ENCODE measurements around the gene TNNT2. TPM values are rescaled to one million over a fixed set of nuclear protein-coding genes. Genes with fewer than 3 reads are reported as not detected.

TNNT2 gene
- total and polyA plus RNA-seq, 2 donors (not counting 1 experiment from before 2014, with no cell fraction given), result not detected

- Histone ChIP-seq H3K9ac (ENCODE audit: low read length) (no peak overlapping the region), H3K79me2 (ENCODE audit: control insufficient read depth, insufficient read depth, low read length) (no peaks in the 10 kb centered on the region), H3K4me3 (ENCODE audit: control extremely low read depth in 1 of 5, extremely low read depth in 1 of 5, insufficient read depth in 1 of 5, low read depth in 2 of 5, low read length in 4 of 5) (no peak overlapping the region), H3K4me2 (replicated peaks; ENCODE audit: low read depth, low read length, poor library complexity, severe bottlenecking) (no peak overlapping the region), H3K9me3 (ENCODE audit: control extremely low read depth in 1 of 3, control insufficient read depth in 2 of 3, insufficient read depth in 1 of 3, low read length in 2 of 3) (no peaks in the 10 kb centered on the region), H3K27me3 (replicated peaks in 1 of 4; ENCODE audit: control extremely low read depth in 1 of 4, control insufficient read depth in 3 of 4, insufficient read depth in 4 of 4, low read length in 3 of 4) (no peaks in the 10 kb centered on the region), H2AFZ (ENCODE audit: insufficient read depth, low read depth, low read length, poor library complexity, severe bottlenecking) (no peak overlapping the region), H3K27ac (ENCODE audit: low read length in 2 of 2) (no peak overlapping the region), H3K36me3 (replicated peaks in 1 of 2; ENCODE audit: control extremely low read depth in 1 of 2, control insufficient read depth in 1 of 2, extremely low read depth in 1 of 2, insufficient read depth in 2 of 2, low read length in 1 of 2) (no peaks in the 10 kb centered on the region), H3K4me1 (ENCODE audit: control insufficient read depth in 2 of 2, insufficient read depth in 2 of 2, low read length in 2 of 2) (no peaks in the 10 kb centered on the region), H4K20me1 (ENCODE audit: control insufficient read depth, insufficient read depth, low read length, poor library complexity, severe bottlenecking) (no peaks in the 10 kb centered on the region)
- no peak for TF ChIP-seq CTCF (IDR thresholded peaks at IDR 0.05)
- no peak for TF ChIP-seq EZH2 (IDR thresholded peaks at IDR 0.05; ENCODE audit: borderline replicate concordance, insufficient read depth, low read depth, low read length, poor library complexity, severe bottlenecking)
- H3K4me3 Mint-ChIP-seq, result no peak overlapping the region
- no peaks in the 10 kb centered on the region for H3K4me1 Mint-ChIP-seq
- DNase-seq (no peak), ATAC-seq (ENCODE audit: low read depth) (no peak)
- intact Hi-C loops (cut with micrococcal nuclease), result no loop called here
- H3K27ac Mint-ChIP-seq, result no peak overlapping the region
- 74% methylated on average over 12 of the region's 16 CpGs for WGBS (ENCODE audit: insufficient coverage)
- peaks cover 8% of the 10 kb centered on the region for H3K27me3 Mint-ChIP-seq
- ChIA-PET POLR2A (no interaction called here), CTCF (no interaction called here)
- no peaks in the 10 kb centered on the region for H3K9me3 Mint-ChIP-seq (ENCODE audit: insufficient read depth)
Observed at GRCh38 chr1:201324821-201325677, 52.4 kb downstream of the TNNT2 start.

GRCh38 chr1:201324306-201324705 is 53.2 kb downstream of the TNNT2 start:
- Mint-ChIP-seq H3K27ac (no peak overlapping the region), H3K4me3 (no peak overlapping the region), H3K4me1 (no peaks in the 10 kb centered on the region), H3K27me3 (peaks cover 8% of the 10 kb centered on the region), H3K9me3 (ENCODE audit: insufficient read depth) (no peaks in the 10 kb centered on the region)
- Histone ChIP-seq H3K4me1 (ENCODE audit: control insufficient read depth in 2 of 2, insufficient read depth in 2 of 2, low read length in 2 of 2) (no peaks in the 10 kb centered on the region), H3K4me3 (ENCODE audit: control extremely low read depth in 1 of 5, extremely low read depth in 1 of 5, insufficient read depth in 1 of 5, low read depth in 2 of 5, low read length in 4 of 5) (no peak overlapping the region), H3K79me2 (ENCODE audit: control insufficient read depth, insufficient read depth, low read length) (no peaks in the 10 kb centered on the region), H3K9ac (ENCODE audit: low read length) (no peak overlapping the region), H2AFZ (ENCODE audit: insufficient read depth, low read depth, low read length, poor library complexity, severe bottlenecking) (no peak overlapping the region), H3K36me3 (replicated peaks in 1 of 2; ENCODE audit: control extremely low read depth in 1 of 2, control insufficient read depth in 1 of 2, extremely low read depth in 1 of 2, insufficient read depth in 2 of 2, low read length in 1 of 2) (no peaks in the 10 kb centered on the region), H3K9me3 (ENCODE audit: control extremely low read depth in 1 of 3, control insufficient read depth in 2 of 3, insufficient read depth in 1 of 3, low read length in 2 of 3) (no peaks in the 10 kb centered on the region), H3K27me3 (replicated peaks in 1 of 4; ENCODE audit: control extremely low read depth in 1 of 4, control insufficient read depth in 3 of 4, insufficient read depth in 4 of 4, low read length in 3 of 4) (no peaks in the 10 kb centered on the region), H4K20me1 (ENCODE audit: control insufficient read depth, insufficient read depth, low read length, poor library complexity, severe bottlenecking) (no peaks in the 10 kb centered on the region), H3K4me2 (replicated peaks; ENCODE audit: low read depth, low read length, poor library complexity, severe bottlenecking) (no peak overlapping the region), H3K27ac (ENCODE audit: low read length in 2 of 2) (no peak overlapping the region)
- TF ChIP-seq CTCF (IDR thresholded peaks at IDR 0.05) (no peak), EZH2 (IDR thresholded peaks at IDR 0.05; ENCODE audit: borderline replicate concordance, insufficient read depth, low read depth, low read length, poor library complexity, severe bottlenecking) (no peak)
- no peak for ATAC-seq (ENCODE audit: low read depth)
- ChIA-PET POLR2A (no interaction called here), CTCF (no interaction called here)
- no peak for DNase-seq
- 100% methylated on average over 1 of the region's 4 CpGs for WGBS (ENCODE audit: insufficient coverage)
- intact Hi-C loops (cut with micrococcal nuclease), result no loop called here

Data from B cell (primary cell).